KG1 (cell line): ENCODE results near the gene H1-8.
"Not testable (repeated sequence)": the region's sequence is repeated elsewhere in the genome, so short reads cannot be mapped to it uniquely, and the experiment has no call there.

Experiments
- DNase-seq: peaks from one replicate; lab custom pipeline; 2025; lab: John Stamatoyannopoulos, UW

The H1-8 gene

DNA sequence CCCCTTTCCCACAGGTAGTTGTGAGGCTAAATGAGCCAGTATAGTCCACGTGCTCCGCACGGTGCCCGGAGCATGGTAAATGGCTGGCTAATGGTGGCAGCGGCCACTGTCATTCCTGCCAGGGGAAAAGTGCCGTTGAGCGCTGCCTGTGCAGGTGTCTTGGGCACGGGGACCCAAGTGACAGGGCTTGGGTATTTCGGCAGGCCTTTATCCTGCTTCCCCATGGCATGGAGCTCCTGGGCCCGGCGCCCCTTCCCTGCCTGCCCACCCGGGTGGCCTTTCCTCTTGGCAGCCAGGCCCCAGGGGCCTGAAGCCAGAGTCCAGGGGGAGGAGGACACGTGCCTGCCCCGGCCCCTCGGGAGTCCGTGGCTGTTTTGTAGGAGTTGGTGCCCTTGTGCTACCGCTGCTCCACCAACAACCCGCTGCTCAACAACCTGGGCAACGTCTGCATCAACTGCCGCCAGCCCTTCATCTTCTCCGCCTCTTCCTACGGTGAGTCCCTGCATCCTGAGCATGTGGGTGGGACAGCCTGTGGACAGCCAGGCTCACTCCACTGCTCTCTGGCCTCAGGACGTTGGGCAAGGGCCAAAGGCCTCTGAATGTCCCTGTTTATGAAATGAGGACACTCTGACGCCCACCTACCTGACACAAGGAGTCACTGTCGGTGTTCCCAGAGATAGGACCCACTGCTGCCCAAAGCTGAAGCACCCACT is 27.7 kb upstream of the H1-8 start:
- not testable (repeated sequence) for DNase-seq

DNA sequence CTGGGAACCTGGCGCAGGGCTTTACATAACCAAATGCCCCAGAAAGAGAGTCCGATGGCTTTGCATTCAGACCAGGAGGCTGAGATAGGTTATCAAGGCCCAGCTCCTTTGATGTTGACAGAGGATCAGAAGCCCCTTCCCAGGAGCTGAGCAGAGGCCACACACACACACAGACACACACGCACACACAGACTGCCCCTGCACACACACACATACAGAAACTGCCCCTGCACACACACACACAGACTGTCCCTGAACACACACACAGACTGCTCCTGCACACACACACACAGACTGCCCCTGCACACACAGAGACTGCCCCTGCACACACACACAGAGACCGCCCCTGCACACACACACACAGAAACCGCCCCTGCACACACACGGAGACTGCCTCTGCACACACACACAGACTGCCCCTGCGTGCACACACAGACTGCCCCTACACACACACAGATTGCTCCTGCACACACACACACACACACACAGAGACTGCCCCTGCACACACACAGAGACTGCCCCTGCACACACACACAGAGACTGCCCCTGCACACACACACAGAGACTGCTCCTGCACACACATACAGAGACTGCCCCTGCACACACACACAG is 27.0 kb upstream of the H1-8 start:
- not testable (repeated sequence) for DNase-seq

- DNase-seq = no peak
Measured at GRCh38 chr3:129517516-129517915, 25.5 kb upstream of the H1-8 start.

- no peak for DNase-seq
Measured at GRCh38 chr3:129518038-129518561, 24.9 kb upstream of the H1-8 start.

GRCh38 chr3:129518581-129518980 is 24.4 kb upstream of the H1-8 start:
- no peak for DNase-seq

DNA sequence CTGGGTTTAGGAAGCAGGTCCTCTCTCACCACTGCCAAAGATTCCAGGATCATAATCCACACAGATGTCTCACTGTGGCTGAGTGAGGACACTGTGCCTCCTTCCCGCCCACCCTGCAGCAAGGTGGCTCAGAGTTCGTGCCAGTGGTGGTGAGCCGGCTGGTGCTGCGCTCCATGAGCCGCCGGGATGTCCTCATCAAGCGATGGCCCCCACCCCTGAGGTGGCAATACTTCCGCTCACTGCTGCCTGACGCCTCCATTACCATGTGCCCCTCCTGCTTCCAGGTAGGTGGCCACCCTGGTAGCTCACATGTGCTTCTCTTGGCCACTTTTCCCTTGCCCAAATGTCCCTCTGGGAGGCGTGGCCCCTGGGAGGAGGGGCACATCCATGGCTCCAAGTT is 23.5 kb upstream of the H1-8 start:
- no peak for DNase-seq

DNA sequence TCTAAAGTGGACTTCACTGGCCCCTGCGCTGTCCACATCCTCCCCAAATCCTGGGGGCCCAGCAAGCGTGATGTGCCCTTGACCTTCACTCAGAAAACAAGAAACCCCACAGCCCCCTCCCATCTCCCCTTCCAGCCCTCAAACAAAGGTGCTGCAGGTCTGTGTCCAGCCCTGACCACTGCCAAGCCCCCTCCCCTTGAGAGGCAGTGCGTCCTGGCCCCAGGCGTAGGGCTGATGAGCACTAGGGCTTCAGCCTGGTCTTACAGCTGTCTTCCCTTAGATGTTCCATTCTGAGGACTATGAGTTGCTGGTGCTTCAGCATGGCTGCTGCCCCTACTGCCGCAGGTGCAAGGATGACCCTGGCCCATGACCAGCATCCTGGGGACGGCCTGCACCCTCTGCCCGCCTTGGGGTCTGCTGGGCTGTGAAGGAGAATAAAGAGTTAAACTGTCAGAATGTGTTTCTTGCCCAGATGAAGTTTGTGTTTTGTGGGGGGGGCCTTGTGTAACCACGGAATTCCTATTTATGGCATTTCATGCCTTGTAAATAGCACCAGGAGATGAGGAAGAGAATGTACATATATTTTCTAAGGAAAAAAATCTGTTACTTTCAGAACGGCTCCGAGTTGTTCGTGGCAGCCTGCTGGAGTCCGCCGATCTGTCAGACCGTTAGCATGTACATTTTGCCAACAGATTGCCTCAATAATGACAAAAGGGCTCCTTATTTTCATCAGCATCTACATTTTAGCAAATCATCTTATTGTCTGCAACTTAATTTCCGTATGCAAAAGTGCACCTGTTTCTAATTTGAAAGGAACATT is 22.9 kb upstream of the H1-8 start:
- no peak for DNase-seq

DNA sequence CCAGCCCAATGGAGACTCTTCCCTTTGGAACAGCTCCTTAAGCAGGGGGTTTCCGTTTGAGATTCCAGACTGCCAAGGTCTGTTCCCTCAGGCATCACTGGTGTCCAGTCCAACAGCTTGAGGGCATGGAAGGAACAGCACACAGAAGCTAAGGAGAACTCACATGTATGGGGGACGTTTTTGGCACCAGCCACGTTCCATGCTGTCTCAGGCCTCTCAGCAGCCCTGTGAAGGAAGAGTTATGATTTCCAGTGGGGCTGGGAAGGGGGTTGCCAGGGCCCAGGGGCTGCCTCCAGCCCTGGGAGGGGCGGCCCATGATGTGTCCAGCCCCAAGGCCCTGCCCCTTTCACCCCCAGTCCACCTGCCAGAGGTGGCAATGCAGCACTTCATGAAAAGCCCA is 22.0 kb upstream of the H1-8 start:
- DNase-seq = no peak

- no peak for DNase-seq
Measured at GRCh38 chr3:129521611-129522010, 21.4 kb upstream of the H1-8 start.

DNA sequence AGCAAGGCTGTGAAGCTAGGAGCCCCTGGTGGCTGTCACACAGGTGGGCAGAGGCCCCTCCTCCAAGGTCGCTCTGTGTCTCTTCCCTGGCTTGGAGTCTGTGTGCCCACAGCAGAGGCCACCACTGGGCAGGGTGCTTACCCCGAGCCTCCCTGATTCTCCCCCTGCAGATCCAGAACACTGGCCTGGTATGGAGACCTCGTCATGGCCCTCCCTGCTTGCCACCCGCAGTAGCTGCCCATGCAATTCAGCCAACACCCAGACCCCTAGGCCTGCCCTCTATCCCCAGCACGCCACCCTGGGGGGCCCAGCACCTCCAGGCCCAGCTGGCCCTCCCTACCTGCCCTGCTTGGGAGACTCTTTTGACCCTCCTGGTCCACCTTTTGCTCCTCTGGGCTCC is 20.0 kb upstream of the H1-8 start:
- no peak for DNase-seq

- no peak for DNase-seq
Measured at GRCh38 chr3:129524081-129524480, 18.9 kb upstream of the H1-8 start.

GRCh38 chr3:129525341-129525968 is 17.5 kb upstream of the H1-8 start:
- no peak for DNase-seq

- peak; percentile 29 for DNase-seq
Measured at GRCh38 chr3:129526121-129526900, 16.7 kb upstream of the H1-8 start.

DNA sequence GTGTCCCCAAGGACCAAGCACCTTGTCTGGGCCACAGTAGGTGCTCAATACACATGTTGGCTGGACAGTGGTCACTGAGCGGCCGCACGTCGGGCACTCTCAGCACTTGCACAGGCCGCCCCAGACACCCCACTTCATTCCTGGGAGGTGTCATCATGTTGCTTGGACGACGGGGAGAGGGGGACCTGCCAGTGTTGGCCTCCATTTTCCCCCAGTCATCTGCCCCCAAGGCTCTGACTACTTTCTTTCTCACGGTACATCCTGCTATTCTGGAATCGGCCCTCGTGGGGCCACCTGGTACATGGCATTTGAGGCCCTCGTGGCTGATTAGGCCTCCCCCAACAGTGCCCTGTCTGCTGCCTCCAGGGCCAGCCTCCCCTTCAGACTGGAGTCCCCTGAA is 15.7 kb upstream of the H1-8 start:
- DNase-seq = no peak

GRCh38 chr3:129528589-129529100 is 14.3 kb upstream of the H1-8 start, which contains the start of gene RHO:
TSS of gene RHO (plus strand) at chr3:129528639. CDS start at chr3:129528734, 95 bp downstream.
- no peak for DNase-seq

GRCh38 chr3:129529436-129530210 is 13.4 kb upstream of the H1-8 start:
- DNase-seq = no peak

DNA sequence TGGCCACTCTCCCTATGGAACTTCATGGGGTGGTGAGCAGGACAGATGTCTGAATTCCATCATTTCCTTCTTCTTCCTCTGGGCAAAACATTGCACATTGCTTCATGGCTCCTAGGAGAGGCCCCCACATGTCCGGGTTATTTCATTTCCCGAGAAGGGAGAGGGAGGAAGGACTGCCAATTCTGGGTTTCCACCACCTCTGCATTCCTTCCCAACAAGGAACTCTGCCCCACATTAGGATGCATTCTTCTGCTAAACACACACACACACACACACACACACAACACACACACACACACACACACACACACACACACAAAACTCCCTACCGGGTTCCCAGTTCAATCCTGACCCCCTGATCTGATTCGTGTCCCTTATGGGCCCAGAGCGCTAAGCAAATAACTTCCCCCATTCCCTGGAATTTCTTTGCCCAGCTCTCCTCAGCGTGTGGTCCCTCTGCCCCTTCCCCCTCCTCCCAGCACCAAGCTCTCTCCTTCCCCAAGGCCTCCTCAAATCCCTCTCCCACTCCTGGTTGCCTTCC is 12.7 kb upstream of the H1-8 start:
- no peak for DNase-seq

- no peak for DNase-seq
Measured at GRCh38 chr3:129530821-129531220, 12.2 kb upstream of the H1-8 start.

DNA sequence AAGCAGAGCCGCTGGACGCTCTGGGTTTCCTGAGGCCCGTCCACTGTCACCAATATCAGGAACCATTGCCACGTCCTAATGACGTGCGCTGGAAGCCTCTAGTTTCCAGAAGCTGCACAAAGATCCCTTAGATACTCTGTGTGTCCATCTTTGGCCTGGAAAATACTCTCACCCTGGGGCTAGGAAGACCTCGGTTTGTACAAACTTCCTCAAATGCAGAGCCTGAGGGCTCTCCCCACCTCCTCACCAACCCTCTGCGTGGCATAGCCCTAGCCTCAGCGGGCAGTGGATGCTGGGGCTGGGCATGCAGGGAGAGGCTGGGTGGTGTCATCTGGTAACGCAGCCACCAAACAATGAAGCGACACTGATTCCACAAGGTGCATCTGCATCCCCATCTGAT is 11.3 kb upstream of the H1-8 start:
- no peak for DNase-seq

DNA sequence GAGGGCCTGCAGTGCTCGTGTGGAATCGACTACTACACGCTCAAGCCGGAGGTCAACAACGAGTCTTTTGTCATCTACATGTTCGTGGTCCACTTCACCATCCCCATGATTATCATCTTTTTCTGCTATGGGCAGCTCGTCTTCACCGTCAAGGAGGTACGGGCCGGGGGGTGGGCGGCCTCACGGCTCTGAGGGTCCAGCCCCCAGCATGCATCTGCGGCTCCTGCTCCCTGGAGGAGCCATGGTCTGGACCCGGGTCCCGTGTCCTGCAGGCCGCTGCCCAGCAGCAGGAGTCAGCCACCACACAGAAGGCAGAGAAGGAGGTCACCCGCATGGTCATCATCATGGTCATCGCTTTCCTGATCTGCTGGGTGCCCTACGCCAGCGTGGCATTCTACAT is 10.7 kb upstream of the H1-8 start:
- DNase-seq = no peak
